KG1 (cell line): ENCODE results near the gene RPS19.

Experiments
- DNase-seq: peaks from one replicate; lab custom pipeline; 2025; lab: John Stamatoyannopoulos, UW

Gene RPS19

DNA sequence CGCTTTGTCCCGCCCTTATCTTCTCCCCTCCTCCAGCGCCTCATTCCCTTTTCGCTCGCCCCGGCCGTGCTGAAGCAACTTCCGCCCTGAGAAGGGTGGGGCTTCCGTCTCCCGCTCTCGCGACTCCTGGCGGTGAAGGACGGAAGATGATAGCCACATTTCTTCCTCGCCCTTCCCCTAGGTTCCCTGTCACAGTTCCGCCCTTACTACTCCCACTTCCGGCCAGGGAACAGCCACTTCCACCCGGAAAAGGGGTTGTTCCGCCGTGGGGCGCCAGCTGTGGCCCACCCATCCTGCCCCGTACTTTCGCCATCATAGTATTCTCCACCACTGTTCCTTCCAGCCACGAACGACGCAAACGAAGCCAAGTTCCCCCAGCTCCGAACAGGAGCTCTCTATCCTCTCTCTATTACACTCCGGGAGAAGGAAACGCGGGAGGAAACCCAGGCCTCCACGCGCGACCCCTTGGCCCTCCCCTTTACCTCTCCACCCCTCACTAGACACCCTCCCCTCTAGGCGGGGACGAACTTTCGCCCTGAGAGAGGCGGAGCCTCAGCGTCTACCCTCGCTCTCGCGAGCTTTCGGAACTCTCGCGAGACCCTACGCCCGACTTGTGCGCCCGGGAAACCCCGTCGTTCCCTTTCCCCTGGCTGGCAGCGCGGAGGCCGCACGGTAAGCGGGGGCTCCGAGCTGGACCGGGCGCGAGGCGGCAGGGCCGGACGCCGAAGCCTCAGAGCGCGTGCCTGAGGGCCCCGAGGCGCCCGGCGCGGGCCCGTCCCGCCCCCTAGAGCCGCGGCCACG is at the start of gene RPS19:
Gene RPS19 (plus strand): TSS at position 638 of the 801 bp plus-strand sequence. CDS start 520 bp downstream, outside the sequence.
- peak; percentile 91 for DNase-seq

DNA sequence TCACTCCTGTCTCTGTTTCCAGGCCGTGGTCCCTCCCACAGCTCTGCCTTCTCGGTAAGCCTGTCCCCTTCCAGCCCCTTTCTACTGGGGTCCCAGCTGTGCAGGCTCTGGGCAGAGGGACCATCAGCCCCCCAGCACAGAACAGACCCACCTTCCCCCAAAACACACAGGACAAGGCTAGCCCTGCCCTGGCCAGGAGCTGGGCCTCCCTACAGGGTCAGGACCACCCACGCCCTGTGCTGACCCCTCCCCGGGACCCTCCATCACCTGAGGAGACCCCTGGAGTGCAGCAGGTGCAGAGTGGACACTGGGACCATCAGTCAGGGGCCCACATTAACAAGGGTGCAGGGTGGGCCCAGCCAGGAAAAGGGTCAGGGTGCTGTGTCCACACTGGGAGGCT is 49.8 kb upstream of the RPS19 start:
- DNase-seq: no peak

DNA sequence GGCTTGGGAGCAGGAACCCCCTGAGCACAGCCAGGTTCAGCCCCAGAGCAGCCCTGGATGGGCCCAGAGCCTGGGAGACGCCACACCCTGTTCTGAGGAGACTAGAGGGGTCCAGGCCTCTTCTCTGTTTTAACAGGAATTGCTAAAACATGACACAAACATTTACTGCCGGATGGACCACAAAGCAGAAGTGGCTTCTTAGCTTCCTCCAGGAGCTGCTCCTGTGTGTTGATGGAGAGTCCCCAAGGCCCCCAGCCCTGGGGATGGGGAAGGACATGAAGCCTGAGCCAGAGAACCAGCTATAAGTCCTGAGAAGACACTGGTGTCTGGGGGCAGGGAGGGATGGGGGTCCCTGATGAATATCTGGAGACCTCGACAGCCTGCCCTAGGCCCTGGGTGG is 49.0 kb upstream of the RPS19 start:
- DNase-seq: peak; percentile 63

DNA sequence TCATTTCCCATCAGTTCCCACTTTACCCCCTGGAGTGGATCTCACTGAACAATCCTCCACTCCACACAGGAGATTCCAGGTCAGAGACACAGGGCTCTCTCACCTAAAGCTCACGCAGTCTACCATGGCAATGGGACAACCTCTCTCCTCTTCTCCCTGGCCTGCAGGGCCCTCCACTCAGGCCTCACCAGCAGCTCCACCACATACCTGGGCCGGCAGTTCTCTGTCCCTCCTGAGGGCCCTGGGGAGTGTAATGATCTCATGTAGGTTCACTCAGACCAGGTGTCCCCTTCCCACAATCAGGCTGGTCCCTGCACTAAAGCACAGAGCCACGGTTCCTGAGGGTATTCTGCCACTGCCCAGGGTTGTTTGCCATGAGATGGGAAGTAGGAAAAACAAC is 48.1 kb upstream of the RPS19 start:
- DNase-seq: no peak

DNA sequence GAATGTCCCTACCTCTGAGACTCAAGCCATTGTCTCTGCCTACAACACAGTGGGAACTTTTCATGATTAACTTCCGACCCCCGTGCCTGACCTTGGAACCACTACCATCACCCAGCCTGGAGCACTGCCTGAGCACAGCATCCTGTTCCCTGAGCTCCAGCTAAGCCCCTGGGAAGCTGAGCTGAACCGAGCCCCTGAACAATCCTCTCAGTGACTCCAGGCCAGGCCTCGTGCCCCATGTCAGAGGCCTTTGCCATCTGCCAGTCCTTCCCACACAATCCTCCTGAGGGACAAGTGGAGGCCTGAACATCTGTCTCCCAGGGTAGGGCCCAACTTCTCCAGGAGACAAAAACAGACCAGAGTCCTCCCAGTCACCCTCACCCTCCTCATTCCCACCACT is 46.1 kb upstream of the RPS19 start:
- no peak for DNase-seq

DNA sequence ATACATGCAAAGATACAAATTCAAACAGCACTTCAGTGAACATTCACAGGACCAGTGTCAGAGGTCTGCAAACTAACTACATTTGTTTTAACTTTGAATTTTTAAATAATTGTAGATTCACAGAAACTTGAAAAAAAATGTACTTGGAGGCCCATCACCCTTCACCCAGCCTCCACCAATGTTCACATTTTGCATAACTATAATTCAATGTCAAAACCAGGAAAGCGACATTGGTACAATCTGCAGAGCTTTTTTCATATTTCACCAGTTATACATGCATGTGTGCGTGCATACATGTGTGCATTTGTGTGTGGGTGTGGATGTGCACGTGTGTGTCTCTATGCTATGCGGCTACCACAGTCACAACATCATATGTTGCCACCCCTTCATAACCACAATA is 44.8 kb upstream of the RPS19 start:
- no peak for DNase-seq

DNA sequence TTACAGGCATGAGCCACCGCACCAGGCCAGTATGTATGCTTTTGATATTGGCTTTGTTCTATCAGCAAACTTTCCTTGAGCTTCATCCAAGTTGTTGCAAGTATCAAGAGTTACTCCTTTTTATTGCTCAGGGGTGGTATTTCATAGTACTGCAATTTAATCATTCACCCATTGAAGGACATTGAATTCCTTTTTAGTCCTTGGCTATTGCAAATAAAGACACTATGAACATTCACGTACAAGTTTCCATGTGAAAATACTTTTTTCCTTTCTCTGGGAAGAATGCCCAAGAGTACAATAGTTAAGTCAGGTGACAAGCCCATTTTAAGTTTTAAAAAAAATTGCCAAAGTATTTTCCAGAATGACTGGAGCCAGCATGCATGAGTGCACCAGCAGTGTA is 43.3 kb upstream of the RPS19 start:
- DNase-seq: no peak

DNA sequence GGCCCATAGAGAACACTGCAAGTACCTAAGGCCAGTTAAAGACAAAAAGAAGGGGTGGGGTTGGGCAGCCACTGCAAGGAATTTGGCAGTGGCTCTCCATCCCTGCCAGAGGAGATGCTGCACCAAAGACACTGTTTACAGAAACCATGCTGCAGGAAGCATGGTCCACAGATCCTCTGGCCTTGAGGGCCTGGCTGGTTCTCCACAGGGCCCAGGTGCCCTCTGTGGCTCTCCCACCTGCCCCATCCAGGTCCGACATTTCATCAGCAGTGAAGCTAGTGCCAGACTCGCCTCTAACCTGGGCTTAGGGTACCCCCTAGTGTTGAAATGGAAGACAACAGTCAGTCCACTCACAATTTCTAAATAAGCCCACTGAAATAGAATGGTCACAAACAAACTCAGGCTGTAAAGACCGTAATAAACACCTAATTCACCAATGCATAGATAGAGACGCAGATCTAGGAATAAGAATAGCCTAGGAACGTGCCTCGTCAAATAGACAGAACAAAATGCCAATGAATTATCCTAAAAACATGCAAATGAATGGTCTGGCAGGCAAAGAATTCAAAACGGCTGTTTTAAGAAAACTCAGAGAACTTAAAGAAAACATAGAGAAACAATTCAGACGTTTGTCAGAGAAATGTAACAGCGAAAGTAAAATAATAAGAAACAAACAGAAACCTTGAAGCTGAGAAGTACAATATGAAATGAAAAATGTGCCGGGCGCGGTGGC is 38.9 kb upstream of the RPS19 start:
- DNase-seq: peak; percentile 46

DNA sequence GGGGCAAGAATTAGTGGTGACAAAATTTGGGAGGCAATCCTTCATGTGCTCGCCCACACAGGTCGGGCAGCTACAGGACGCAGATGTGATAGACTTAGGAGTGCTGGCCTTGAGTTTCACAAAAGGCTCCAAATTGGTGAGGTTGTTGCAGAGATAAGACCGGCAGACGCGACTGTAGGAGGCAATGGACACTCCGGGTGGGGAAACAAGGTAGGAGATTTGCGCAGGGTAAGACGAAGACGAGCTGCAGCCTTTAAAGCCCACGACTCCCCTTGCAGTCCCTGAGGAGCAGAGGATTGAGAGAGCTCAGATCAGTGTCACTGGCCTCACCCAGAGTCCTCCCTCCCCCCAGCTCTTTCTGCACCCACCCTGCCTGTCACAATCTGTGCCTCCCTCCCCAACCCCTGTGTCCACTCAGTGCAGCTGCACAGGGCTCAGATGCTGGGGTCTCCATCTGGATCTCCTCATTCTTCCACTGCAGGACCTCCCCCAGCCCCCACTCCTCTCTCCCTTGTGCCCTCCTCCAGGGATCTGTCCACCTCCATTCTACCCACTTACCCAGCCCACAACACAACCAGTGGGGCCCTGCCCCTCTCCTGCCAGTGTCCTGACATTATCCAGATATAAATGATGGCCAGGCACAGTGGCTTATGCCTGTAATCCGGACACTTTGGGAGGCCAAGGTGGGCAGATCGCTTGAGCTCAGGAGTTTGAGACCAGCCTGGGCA is 21.9 kb upstream of the RPS19 start:
- no peak for DNase-seq

DNA sequence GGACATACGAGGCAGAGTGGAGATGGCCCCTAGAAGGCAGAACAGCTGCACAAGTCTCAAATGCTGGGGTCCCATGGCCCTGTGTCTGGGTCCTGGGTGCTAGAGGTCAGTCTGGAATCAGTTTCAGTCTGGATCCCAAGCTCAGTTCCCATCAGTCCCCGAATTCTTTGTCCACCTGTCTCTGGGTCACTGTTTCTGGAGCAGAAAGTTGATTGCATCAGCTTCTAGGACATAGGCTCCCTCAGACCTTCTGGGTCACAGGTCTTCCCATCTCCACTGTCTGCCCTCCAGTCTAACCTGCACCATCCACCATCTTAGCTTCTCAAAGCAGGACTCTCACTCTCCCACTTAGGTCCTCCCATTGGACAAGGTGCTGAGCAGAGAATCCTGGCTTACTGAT is 20.8 kb upstream of the RPS19 start:
- no peak for DNase-seq

DNA sequence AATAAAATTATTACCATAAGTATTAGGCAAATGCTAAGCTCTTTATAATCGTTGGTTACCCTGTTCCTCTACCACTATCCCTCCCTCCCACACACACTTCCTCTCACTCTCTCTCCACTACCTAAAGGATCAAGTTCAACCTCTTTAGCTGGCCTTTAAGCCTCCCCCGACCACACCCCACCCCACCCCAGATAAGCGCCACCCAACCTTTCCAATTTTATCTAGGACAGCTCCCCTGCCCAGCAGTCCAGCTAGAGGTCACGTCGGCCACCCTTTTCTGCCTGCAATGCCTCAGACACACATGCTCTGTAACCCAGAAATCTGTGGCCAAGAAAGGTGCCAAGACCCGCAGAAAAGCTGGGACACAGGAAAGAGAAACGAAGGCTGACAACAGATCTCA is 16.7 kb upstream of the RPS19 start:
- no peak for DNase-seq

DNA sequence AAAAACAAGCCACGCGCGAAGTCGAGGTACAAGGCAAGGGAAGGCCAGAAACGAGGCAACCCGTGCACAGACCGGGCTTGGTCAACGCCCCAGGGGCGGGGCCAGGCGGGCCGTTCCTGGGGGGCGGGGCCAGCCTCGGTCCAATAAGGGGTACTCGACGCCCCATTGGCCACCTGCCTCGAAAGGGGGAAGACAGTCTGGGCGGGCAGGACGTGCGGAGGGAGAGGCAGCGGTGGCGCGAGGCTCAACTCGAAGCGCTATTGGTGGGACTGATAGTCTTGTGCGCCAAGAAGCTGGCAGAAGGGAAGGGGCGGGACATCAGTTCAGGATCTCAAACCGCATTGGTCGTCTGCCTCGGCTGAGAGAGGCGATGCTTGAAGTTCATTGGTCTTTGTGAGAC is 15.5 kb upstream of the RPS19 start, which contains the start of gene LYPD4:
Gene LYPD4 (minus strand): TSS at position 83 of the 400 bp plus-strand sequence. CDS start 5,398 bp downstream, outside the sequence.
- DNase-seq: no peak

DNA sequence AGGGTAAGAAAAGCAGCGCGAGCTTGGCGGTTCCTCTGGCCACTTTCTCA is 15.2 kb upstream of the RPS19 start, which contains the start of gene DMRTC2:
Gene DMRTC2 (plus strand): TSS at position 42 of the 50 bp plus-strand sequence. CDS start 2,387 bp downstream, outside the sequence.
- DNase-seq: no peak

DNA sequence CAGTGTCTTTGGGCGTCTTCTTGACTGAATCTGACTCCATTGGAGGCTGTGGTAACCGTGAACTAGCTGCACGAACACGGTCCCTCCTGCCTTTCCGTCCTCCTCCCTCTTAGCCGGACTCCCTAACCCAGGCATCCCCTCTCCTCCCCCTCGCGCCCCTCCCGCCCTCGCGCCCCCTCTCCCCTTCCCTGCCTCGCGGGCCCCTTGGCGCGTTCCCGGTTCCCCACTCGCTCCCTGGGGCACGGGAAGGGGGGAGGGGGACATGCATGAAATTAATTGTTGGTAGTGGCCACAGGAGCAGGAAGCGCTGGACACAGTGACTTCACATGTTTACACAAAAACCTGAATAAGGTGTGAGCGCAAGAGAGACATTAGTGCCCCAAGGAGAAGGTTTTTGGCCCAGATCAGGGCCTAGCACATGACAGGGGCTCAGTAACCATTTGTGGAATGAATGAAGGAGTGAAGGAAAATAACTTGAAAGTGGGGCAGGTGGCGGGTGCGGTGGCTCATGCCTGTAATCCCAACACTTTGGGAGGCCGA is 14.9 kb upstream of the RPS19 start:
- no peak for DNase-seq

DNA sequence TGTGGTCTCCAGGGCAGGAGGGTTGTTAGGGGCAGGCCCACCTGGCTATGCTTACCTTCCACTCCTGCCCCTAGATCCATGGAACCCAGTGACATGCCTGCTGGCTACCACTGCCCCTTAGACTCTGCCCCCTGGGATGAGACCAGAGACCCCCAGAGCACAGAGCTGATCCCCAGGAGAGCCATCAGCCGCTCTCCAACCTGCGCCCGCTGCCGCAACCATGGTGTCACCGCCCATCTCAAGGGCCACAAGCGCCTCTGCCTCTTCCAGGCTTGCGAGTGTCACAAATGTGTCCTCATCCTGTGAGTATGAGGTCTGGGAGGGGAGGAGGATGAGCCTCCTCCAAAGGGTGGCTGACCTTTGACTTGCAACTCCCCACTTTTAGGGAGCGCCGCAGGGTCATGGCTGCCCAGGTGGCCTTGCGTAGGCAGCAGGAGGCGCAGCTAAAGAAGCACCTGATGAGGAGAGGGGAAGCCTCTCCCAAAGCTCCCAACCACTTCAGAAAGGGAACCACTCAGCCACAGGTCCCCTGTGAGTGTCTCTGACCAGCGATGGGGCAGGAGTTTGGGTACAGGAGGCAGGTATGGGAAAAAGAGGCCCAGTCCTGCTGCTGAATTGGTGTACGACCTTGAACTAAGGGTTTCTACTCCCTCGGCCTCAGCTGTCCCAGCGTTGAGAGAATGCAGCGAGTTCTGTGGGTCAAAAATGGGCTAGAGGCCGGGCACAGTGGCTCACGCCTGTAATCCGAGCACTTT is 12.5 kb upstream of the RPS19 start:
- no peak for DNase-seq

DNA sequence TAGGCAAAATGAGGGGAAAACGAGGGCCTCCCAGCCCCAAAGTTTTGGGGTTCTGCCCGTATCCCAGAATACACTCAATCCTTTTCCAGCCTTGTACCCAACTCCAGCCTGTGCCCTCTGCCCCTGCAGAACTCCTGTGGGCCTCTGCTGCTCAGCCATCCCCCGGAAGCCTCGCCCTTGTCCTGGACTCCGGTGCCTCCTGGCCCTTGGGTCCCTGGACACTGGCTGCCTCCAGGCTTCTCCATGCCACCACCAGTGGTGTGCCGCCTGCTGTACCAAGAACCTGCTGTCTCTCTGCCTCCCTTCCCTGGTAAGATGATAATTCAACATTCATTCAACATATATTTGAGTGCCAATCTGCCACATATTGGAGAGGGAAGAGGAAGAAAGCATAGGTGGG is 11.4 kb upstream of the RPS19 start:
- no peak for DNase-seq

DNA sequence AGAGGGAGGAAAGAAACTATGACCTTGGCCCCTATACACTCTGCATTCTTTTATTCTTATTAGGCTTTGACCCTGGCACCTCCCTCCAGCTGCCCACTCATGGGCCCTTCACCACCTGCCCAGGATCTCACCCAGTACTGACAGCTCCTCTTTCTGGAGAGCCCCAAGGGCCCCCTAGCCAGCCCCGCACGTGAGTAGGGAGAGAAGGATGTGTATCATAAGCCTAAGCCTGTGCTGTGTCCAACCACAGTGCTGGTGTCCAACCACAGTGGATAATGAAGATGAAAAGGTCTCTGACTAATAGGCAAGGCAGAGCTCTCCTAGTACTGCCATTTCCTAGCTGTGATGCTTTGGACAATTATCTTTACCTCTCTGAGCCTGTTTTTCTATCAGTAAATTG is 11.0 kb upstream of the RPS19 start:
- no peak for DNase-seq

DNA sequence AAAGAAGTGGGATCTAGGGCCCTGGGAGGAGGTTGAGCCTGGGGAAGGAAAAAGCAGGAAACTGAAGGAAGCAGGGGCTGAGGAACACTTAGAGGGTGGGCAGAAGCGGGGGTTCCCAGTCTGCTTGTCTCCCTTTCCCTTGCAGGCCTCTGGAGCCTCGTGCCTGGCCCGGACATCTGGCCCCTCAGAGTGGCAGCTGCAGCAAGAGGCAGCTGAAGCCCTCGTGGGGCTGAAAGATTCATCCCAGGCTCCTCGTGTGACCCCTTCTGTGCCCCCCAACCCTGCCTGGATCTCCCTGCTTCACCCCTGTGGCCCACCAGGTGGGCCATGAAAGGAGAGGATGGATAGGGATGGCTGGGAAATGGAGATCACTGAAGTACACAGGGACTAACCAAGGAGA is 9.7 kb upstream of the RPS19 start:
- DNase-seq: no peak

DNA sequence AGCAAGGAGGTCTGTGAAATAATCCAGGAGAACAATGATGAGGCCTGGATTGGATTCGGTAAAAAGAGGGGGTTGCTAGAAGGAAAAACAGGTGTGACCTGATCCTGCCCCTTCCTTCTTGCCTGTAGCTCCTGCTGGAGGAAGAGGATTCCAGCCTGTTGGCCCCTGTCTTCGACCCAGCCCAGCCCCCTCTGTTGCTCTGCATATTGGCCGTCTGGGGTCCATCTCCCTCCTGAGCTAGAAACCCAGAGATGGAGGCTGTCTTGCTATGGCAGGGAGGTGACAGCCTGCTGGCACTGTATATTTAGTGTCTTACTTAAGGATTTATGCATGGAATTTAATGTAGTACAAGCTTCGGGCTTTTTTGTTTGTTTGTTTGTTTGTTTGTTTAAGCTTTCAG is 8.6 kb upstream of the RPS19 start:
- no peak for DNase-seq

DNA sequence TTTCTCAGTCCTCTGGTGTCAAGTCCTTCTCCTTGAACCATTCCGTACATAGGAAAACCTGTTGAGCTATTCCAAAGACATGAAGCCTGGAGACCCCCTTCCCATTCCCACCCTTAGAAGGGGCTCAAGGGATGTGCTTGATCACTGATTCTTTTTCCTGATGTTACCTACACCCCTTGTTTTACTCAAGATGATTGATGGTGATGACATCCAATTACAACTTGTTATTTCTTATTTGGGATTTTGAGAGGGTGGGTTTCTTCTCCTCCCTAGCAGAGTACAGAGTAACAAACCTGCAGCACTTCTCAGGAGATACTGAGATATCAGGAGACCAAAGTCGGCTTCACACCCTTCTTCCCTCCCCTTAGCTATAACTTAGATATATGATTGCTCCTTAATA is 6.7 kb upstream of the RPS19 start:
- no peak for DNase-seq

DNA sequence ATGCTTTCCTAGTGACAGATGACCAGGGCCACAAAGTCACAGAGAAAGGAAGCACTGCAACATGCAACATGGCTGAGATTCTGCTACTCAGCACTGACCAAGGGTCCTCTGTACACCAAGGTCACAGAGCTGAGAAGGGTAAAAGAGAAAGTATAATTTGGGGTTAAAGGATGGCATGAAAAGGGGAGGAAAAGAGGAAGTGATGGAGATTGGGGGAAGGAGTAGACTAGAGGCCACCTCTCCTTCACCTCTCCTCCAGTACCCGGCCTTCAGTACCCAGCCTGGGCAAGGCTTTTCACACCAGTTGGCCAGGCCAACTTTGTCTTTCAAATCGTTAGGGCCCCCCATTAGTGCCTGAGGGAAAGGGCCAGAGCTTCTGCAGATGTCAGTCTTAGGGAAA is 6.3 kb upstream of the RPS19 start:
- DNase-seq: no peak

DNA sequence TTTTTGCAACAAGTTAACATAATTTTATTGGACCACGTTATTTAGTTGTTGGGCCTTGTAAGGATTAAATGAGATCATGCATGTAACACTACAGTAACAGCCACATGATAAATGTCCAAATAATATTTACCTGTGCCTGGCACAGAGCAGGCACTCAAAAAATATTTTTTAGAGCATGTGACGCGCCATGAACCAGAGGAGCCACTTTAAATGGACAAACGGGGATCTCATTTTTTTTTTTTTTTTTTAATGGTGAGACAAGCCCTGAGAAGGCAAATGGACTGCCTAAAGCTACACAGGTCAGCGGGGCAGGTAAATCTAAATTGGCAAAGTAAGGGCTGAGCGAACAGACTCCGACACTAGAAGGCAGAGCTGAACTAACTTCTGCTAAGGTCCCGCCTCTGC is 840 bp upstream of the RPS19 start:
- DNase-seq: no peak
